Thoracic aorta (tissue), 2 donors: ENCODE data around the gene BUD23. TPM values are rescaled to one million over a fixed set of nuclear protein-coding genes. Genes with fewer than 3 reads are reported as not detected.

Experiments used
- ATAC-seq: fragments of 150-250 bp; one replicate; pipeline ENCODE4 v1.8.0; 2017; ENCODE audit warnings: low read depth; ENCODE audit not compliant: insufficient number of reproducible peaks, low FRiP score
- DNase-seq: peaks from one replicate; pipeline ENCODE4 v3.0.0-alpha.2; 2020; ENCODE audit warnings: low spot score
- H3K27ac ChIP-seq, 2 donors: fragments of 200-600 bp; sonication (generic); 1 replicate in 1 of 2; 2 replicates in 1 of 2; pipeline ENCODE4 v1.5.1; 2016; ENCODE audit warnings: mild to moderate bottlenecking in 2 of 2, moderate library complexity in 2 of 2
- H3K27me3 ChIP-seq: fragments of 200-600 bp; sonication (generic); replicated peaks from 2 replicates; pipeline ENCODE4 v1.6.0; 2016; ENCODE audit warnings: mild to moderate bottlenecking; ENCODE audit not compliant: insufficient read depth
- H3K36me3 ChIP-seq: fragments of 200-600 bp; sonication (generic); one replicate; pipeline ENCODE4 v1.5.1; 2016
- H3K4me1 ChIP-seq, 2 donors: fragments of 200-600 bp; sonication (generic); 1 replicate in 1 of 2; 2 replicates in 1 of 2; pipeline versions ENCODE4 v1.5.1 to v1.6.0; 2016; ENCODE audit warnings: low read depth in 2 of 2, mild to moderate bottlenecking in 1 of 2; ENCODE audit not compliant: control insufficient read depth in 1 of 2
- H3K4me3 ChIP-seq: fragments of 200-600 bp; sonication (generic); 2 replicates; pipeline ENCODE4 v1.5.1; 2016; ENCODE audit warnings: mild to moderate bottlenecking
- H3K9me3 ChIP-seq: fragments of 200-600 bp; sonication (generic); 2 replicates; pipeline ENCODE4 v1.5.1; 2016
- CTCF ChIP-seq: fragments of 200-600 bp; sonication (generic); IDR thresholded peaks from one replicate; pipeline ENCODE4 v1.5.1; 2019; ENCODE audit warnings: antibody characterized with exemption
- total RNA-seq, 2 donors: library from RNA; depleted of rRNA; stranded (reverse); fragments of >200 nt; gene quantifications; one replicate each; pipeline versions ENCODE4 v1.1.0 to v1.2.3, GENCODE V29; 2016

The BUD23 gene, protein sequence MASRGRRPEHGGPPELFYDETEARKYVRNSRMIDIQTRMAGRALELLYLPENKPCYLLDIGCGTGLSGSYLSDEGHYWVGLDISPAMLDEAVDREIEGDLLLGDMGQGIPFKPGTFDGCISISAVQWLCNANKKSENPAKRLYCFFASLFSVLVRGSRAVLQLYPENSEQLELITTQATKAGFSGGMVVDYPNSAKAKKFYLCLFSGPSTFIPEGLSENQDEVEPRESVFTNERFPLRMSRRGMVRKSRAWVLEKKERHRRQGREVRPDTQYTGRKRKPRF
- 10 to 100 TPM; 36.9 to 51.0 TPM for total RNA-seq

DNA sequence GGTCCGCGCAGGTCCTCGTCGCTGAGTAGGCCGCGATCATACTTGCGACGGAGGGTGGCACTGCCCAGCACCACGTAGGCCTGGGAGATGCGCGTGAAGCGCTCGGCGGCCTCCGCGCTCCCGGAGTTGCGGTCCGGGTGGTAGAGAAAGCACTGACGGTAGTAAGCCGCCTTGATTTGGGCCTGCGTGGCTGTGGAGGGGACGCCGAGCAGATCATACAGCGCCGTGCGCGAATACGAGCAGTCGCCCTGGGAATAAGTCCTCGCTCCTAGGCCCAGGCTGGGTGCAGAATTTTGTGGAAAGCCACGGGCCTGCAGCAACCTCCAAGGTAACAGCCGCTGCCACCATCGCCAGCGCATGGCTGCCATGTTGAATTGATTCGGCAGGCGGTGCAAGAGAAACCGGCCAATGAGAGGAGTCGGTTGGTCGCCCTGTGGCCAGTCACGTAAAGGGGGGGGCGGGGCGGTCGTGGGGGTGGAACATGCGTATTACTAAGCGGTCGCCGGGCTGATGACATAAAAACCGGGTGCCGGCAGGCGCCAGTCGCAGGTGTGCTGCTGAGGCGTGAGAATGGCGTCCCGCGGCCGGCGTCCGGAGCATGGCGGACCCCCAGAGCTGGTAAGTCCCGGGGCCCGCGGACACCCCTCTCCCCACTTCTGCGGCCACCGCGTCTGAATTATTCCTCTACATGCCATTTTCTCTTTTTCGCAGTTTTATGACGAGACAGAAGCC lies at the start of gene BUD23, which contains the start of gene DNAJC30:
Gene BUD23 (plus strand): TSS at position 542 of the 732 bp plus-strand sequence. CDS start 29 bp downstream, at position 571.
Gene DNAJC30 (minus strand): TSS at position 398 of the 732 bp plus-strand sequence. CDS start 30 bp downstream, at position 368.
- TF ChIP-seq CTCF: no peak
- Histone ChIP-seq H3K4me1 (peaks cover 15 to 32% of the 10 kb centered on the region in 2 donors), H3K4me3 (peak within 1 kb of the TSS; percentile 97), H3K36me3 (peaks cover 9% of the 10 kb centered on the region), H3K9me3 (no peaks in the 10 kb centered on the region), H3K27me3 (no peaks in the 10 kb centered on the region), H3K27ac (peak within 1 kb of the TSS; percentile 73 to 87)
- ATAC-seq (peak; percentile 95), DNase-seq (peak; percentile 98)

DNA sequence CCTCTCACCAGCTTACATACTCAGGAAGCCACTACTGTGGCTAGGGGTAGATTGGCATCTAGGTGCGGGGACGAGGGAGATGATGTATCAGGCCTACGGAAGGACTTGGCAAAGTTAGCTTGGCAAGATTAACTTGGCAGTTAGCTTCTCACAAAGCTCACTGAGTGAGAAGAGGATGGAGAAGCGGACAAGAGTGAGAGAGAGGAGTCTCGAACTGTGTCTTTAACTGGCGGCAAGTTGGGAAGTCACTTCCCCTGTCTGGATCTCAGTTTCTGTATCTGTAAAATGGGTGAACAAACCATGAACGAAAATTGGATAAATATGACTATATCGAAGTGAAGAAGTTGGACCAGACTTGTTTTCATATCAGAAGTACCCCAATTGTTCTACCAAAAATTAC lies 49.6 kb upstream of the BUD23 start:
- no peak for DNase-seq
- H3K4me3 ChIP-seq: no peak overlapping the region
- H3K4me1 ChIP-seq: peaks cover 0 to 10% of the 10 kb centered on the region in 2 donors
- no peaks in the 10 kb centered on the region for H3K36me3 ChIP-seq
- no peak for ATAC-seq
- TF ChIP-seq CTCF: no peak
- no peaks in the 10 kb centered on the region for H3K9me3 ChIP-seq
- no peak overlapping the region for H3K27ac ChIP-seq
- H3K27me3 ChIP-seq: no peaks in the 10 kb centered on the region

- no peak for TF ChIP-seq CTCF
- DNase-seq (no peak), ATAC-seq (no peak)
- no peak overlapping the region for H3K27ac ChIP-seq
- no peaks in the 10 kb centered on the region for H3K36me3 ChIP-seq
- H3K27me3 ChIP-seq: no peaks in the 10 kb centered on the region
- no peaks in the 10 kb centered on the region for H3K9me3 ChIP-seq
- H3K4me1 ChIP-seq: peaks cover 0 to 10% of the 10 kb centered on the region in 2 donors
- no peak overlapping the region for H3K4me3 ChIP-seq
Observed at GRCh38 chr7:73635428-73636200, 47.8 kb upstream of the BUD23 start.

GRCh38 chr7:73638911-73639310 lies 44.5 kb upstream of the BUD23 start:
- ATAC-seq (no peak), DNase-seq (no peak)
- peaks cover 8% of the 10 kb centered on the region for H3K9me3 ChIP-seq
- H3K36me3 ChIP-seq: no peaks in the 10 kb centered on the region
- TF ChIP-seq CTCF: no peak
- H3K27ac ChIP-seq: no peak overlapping the region
- no peak overlapping the region for H3K4me3 ChIP-seq
- H3K27me3 ChIP-seq: no peaks in the 10 kb centered on the region
- peaks cover 0 to 10% of the 10 kb centered on the region in 2 donors for H3K4me1 ChIP-seq

GRCh38 chr7:73642834-73643233 lies 40.6 kb upstream of the BUD23 start:
- Histone ChIP-seq H3K4me1 (peaks cover 0 to 2% of the 10 kb centered on the region in 2 donors), H3K27ac (no peak overlapping the region), H3K36me3 (no peaks in the 10 kb centered on the region), H3K4me3 (no peak overlapping the region), H3K27me3 (peaks cover 6% of the 10 kb centered on the region), H3K9me3 (peaks cover 8% of the 10 kb centered on the region)
- DNase-seq: no peak
- TF ChIP-seq CTCF: no peak
- ATAC-seq: no peak
